HG03521 (cell line): ENCODE measurements around the gene SPTLC2.
A peak's percentile ranks its signal among the peaks of the same experiment; 100 is the strongest.

ENCODE experiments used
- ATAC-seq: cut with Tn5 transposase; IDR thresholded peaks from one replicate; pipeline ENCODE4 v1.9.1; 2021; ENCODE audit warnings: mild to moderate bottlenecking, moderate library complexity; ENCODE audit not compliant: unreplicated experiment

SPTLC2 gene

GRCh38 chr14:77511486-77512162 is 104.8 kb downstream of the SPTLC2 start:
- no peak for ATAC-seq

- no peak for ATAC-seq
These were observed 107.1 kb downstream of the SPTLC2 start for GRCh38 chr14:77509366-77509765.

DNA sequence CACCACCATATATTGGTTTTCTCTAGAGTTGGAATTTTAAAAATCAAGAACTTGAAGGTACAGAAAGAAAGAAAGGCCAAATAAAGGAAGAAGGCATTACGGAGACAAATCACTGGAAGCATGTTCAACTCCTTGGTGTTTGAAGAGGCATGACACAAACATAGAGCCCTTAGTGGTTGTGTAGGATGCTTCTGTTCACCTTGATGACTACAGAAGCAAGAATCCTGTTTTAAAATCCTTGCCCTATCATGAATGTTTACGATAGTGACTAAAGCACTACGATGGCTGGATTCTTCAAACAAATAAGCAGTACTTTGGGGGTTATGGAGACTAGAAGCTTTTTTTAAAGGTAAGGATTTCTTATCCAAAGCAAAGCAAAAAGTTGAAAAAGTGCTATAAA is 107.6 kb downstream of the SPTLC2 start:
- ATAC-seq = no peak

DNA sequence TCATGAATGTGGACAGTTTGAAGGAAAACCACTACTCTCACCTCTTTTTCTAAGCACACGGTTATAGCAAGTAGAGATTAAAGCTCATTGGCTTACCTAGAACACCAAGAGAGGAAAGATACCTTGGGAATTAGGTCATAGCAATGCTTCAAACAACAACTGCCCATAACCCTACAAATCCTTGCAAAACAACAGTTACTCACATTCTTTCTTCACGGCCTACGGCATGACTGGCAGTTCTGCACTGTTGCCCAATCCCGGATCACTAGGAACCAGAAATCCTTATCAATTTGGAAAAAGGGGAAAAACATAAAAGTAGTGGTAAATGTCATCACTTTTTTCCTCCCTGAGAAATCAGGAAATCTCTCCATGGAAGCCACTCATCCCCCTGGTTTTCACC is 108.2 kb downstream of the SPTLC2 start:
- no peak for ATAC-seq

- ATAC-seq = no peak
These were observed 108.7 kb downstream of the SPTLC2 start for GRCh38 chr14:77507762-77508161.

DNA sequence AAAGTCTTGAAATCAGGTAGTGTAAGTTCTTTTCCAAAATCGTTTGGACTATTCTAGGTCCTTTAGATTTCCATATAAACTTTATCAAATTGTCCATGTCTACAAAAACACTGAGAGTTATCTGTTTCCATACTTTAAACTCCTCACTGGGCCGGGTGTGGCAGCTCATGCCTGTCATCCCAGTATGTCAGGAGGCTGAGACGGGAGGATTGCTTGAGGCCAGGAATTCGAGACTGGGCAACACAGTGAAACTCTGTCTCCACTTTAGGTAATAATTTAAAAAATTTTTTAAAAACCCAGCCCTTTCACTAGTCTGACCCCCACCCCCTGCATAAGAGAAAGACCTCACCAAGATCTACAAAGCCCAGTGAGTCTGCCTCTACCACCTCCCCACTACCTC is 111.4 kb downstream of the SPTLC2 start:
- ATAC-seq = no peak

GRCh38 chr14:77503138-77503537 is 113.3 kb downstream of the SPTLC2 start:
- no peak for ATAC-seq

- no peak for ATAC-seq
These were observed 114.2 kb downstream of the SPTLC2 start for GRCh38 chr14:77502109-77502782.

DNA sequence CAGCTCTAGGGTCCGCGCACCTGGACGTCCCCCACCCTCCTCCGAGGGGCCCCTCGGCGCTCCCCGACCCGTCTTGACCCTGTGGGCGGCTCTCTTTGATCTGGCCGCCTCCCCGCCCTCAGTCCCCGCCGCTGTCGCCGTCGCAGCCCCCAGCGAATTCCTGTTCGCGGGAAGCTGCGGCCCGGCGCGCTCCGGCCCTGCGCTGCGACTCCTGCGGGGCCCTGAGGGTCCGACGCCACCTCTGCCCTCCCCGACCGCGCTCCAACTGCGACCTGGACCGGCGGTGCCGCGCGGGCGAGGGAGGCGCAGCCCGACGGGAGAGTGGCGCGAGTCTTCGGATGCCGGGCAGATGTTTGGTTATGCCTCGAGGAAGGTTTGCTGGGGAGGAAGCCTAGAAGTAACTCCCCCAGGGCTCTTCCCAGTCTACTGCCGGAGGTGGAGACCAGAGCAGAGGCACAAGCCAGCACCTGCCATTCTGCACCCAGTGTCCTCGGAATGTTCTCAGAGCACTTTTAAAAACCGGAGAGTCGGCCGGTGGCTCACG is 117.4 kb downstream of the SPTLC2 start:
- ATAC-seq = peak; percentile 22

- peak; percentile 49 for ATAC-seq
These were observed 118.1 kb downstream of the SPTLC2 start, which contains the start of gene ISM2 for GRCh38 chr14:77498120-77498979. Gene ISM2, minus strand, starts transcription at chr14:77498816. Its CDS starts 23 bp downstream, at chr14:77498793.

GRCh38 chr14:77495334-77495733 is 121.1 kb downstream of the SPTLC2 start:
- no peak for ATAC-seq

GRCh38 chr14:77491056-77491455 is 125.4 kb downstream of the SPTLC2 start:
- no peak for ATAC-seq

GRCh38 chr14:77490347-77490986 is 126.0 kb downstream of the SPTLC2 start:
- no peak for ATAC-seq

- no peak for ATAC-seq
These were observed 127.4 kb downstream of the SPTLC2 start for GRCh38 chr14:77489041-77489440.

DNA sequence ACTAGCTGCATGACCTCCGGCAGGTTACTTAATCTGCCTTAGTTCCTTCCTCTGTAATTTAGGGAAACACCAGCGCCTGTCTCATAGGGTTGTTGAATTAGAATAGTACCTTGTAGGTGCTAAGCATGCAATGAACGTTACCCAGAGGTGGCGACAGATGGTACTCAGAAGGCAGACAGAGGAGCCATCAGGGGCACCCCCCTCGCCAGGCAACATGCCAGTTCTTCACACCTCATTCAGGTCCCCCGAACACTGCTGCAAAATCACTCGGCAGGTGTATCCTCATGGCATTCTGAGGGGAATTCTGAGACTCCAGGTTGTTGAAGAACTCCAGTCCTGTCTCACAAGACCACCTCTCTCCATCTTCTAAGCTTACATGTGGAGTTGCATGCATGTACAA is 127.9 kb downstream of the SPTLC2 start:
- ATAC-seq = no peak

DNA sequence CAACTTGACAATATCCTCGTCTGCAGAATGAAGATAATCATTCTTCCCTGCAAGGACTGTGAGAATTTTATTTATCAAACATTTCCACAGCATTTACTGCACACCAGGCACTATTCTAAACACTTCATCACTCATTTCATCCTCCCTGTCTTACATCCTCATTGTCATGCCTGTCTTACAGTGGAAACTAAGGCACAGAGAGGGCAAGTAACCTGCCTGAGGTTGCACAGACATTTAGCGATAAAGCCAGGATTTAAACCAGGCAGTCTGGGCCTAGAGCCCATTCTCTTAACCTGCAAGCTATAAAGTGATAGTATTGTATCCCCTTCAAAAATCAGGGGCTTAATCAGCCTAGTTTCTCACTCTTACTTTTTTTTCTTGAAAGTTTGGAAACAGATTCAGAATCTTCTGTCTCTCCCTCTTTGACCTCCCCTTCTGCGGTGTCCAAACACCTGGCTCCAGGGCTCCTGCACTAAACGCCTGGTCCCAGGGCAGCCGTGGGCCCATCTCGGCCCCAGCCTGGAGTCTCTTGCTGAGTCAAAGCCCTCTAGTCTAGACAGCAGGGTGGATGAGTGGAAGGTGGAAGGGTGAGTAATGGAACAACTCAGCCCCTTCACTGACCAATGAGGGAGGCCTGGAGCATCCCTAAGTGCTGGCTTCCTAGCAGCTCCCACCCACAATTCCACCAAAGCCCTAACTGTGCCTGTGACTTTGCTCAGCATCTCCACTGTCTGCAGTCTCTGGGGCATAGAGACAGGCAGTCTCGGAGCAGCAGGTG is 130.3 kb downstream of the SPTLC2 start:
- ATAC-seq = no peak

- ATAC-seq = no peak
These were observed 131.2 kb downstream of the SPTLC2 start for GRCh38 chr14:77485256-77485655.

DNA sequence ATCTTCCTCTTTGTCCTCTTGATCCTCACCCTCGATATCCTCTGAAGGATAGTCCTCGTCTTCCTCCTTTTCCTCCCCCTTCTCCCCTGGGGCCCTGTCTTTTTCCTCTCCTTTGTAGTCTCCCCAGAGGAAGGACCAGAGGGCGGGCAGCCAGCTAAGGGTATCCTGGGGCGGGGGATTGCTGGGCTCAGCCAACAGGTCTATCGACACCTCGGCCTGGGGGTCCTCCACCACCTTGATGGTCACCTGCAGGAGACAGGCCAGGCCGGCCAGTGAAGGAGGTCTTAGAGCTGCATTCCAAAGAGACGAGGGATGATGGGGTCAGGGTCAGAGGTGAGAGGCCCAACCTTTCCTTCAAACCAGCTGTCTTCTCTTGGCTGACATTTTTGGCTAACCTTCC is 134.0 kb downstream of the SPTLC2 start:
- ATAC-seq = no peak

DNA sequence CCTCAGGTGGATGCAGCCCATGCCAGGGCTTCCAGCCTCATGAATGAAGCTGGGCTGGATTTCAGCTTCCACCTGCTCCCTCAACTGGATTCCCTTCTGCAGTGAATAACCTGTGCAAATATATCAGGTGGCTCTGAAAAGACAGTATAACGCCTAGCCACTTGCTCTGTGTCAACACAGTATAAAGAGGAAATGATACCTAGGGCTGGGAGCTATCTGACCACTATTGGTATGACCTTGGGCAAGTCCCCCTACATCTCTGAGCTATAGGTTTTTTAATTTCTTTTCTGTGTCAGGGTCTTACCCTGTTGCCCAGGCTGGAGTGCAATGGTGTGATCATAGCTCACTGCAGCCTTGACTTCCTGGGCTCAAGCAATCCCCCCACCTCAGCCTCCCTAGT is 137.6 kb downstream of the SPTLC2 start:
- ATAC-seq = peak; percentile 87

DNA sequence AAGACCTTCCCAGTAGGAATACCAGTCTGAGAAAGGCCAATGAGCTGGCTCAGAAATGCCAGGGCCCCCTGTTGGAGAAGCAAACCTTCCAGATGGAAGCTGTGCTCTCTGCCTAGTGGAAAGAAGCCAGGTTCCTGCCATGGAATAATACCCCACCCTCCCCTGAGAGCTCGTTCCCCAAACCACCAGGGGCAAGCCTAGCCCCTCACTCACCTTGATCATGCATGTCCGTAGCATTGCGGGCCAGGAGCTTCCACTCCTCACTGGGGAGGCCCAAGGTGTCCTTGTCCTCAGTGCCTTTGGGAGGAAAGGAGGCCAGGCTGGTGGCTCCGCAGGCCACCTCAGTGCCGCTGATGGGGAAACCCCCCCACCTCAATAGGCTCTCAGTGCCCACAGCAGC is 138.4 kb downstream of the SPTLC2 start:
- ATAC-seq = no peak
